H7 (cell line): Measurements from ENCODE around the gene TCAP. TPM values are rescaled to one million over a fixed set of nuclear protein-coding genes. Genes with fewer than 3 reads are reported as not detected.

Source experiments
- total RNA-seq: library from RNA; depleted of rRNA; stranded (reverse); fragments of >200 nt; shearing (Covaris generic); gene quantifications from 2 replicates; pipeline ENCODE4 v1.2.3, GENCODE V29; 2014; rRNA removed

The TCAP gene
- total RNA-seq, 1 experiment from 2014 or later, result 0.69 TPM

Other genes with a start within 250 kb of the TCAP start
- gene MED1, start 214.1 kb upstream of the TCAP start, total RNA-seq, result 24.3 and 27.3 TPM in 2 replicates
- 31.1 and 34.3 TPM in 2 replicates for gene CDK12, start 203.9 kb upstream of the TCAP start, total RNA-seq
- gene NEUROD2, start 57.4 kb upstream of the TCAP start, total RNA-seq, result not detected in 2 replicates
- gene PPP1R1B, start 38.4 kb upstream of the TCAP start, total RNA-seq, result 8.3 and 11.8 TPM in 2 replicates
- gene STARD3, start 28.2 kb upstream of the TCAP start, total RNA-seq, result 55.6 and 66.3 TPM in 2 replicates
- gene PNMT, start 3.1 kb downstream of the TCAP start, total RNA-seq, result 2.4 and 4.0 TPM in 2 replicates
- gene PGAP3, start 22.7 kb downstream of the TCAP start, total RNA-seq, result 15.9 and 17.6 TPM in 2 replicates
- gene ERBB2, start 34.7 kb downstream of the TCAP start, total RNA-seq, result 186 and 207 TPM in 2 replicates
- gene MIEN1, start 65.2 kb downstream of the TCAP start, total RNA-seq, result 47.7 and 56.1 TPM in 2 replicates
- 34.3 and 61.6 TPM in 2 replicates for gene GRB7, start 72.6 kb downstream of the TCAP start, total RNA-seq
- gene IKZF3, start 199.0 kb downstream of the TCAP start, total RNA-seq, result 0.10 and 0.89 TPM in 2 replicates
- gene ZPBP2, start 202.9 kb downstream of the TCAP start, total RNA-seq, result not detected in 2 replicates